Panc1 (cell line): ENCODE measurements around the gene AATF.

Source experiments
- CTCF ChIP-seq: fragments of 450-650 bp; IDR thresholded peaks from 2 replicates; pipeline ENCODE4 v1.5.1; 2017; ENCODE audit warnings: mild to moderate bottlenecking
- REST ChIP-seq, 2 experiments: IDR thresholded peaks; 2 replicates each; pipeline ENCODE4 v1.6.1; 2011 to 2012; ENCODE audit warnings: low read depth in 2 of 2, control low read depth in 1 of 2, low read length in 1 of 2, mild to moderate bottlenecking in 1 of 2, moderate library complexity in 1 of 2; ENCODE audit not compliant: insufficient read depth in 1 of 2
- SIN3A ChIP-seq: IDR thresholded peaks from 2 replicates; pipeline ENCODE4 v1.6.1; 2012; ENCODE audit warnings: low read depth, mild to moderate bottlenecking, low read length, moderate library complexity, borderline replicate concordance; ENCODE audit not compliant: insufficient read depth

- TF ChIP-seq CTCF = no peak
- no peak for TF ChIP-seq REST (IDR thresholded peaks at IDR 0.05; ENCODE audit: insufficient read depth in 1 of 2, low read depth in 2 of 2, low read length in 1 of 2)
- TF ChIP-seq SIN3A = no peak
Measured at GRCh38 chr17:36937001-36937958, 11.5 kb upstream of the AATF start, which contains the start of gene LHX1.
